Smooth muscle cell (in vitro differentiated cells): ENCODE data around the gene PTGFRN. TPM values are rescaled to one million over a fixed set of nuclear protein-coding genes. Genes with fewer than 3 reads are reported as not detected.

ENCODE experiments used
- DNase-seq: peaks from one replicate; lab custom pipeline; 2025; ENCODE audit not compliant: unreplicated experiment; lab: John Stamatoyannopoulos, UW
- H2AFZ ChIP-seq: fragments of 200-600 bp; sonication (generic); 2 replicates; pipeline ENCODE4 v1.6.0; 2016; ENCODE audit warnings: antibody characterized with exemption, low read depth, mild to moderate bottlenecking
- H3F3A ChIP-seq: fragments of 200-600 bp; sonication (generic); 2 replicates; pipeline ENCODE4 v1.6.0; 2017; ENCODE audit warnings: antibody characterized with exemption, low read depth
- H3K27ac ChIP-seq: fragments of 200-600 bp; sonication (generic); 2 replicates; pipeline ENCODE4 v1.5.1; 2016; ENCODE audit warnings: low read depth, mild to moderate bottlenecking
- H3K27me3 ChIP-seq: fragments of 200-600 bp; sonication (generic); 2 replicates; pipeline ENCODE4 v1.6.1; 2016; ENCODE audit warnings: low read depth, mild to moderate bottlenecking
- H3K36me3 ChIP-seq: fragments of 200-600 bp; sonication (generic); 2 replicates; pipeline ENCODE4 v1.5.1; 2016; ENCODE audit warnings: low read depth
- H3K4me1 ChIP-seq: fragments of 200-600 bp; sonication (generic); 2 replicates; pipeline ENCODE4 v1.5.1; 2016; ENCODE audit warnings: low read depth
- H3K4me2 ChIP-seq: fragments of 200-600 bp; sonication (generic); 2 replicates; pipeline ENCODE4 v1.6.0; 2016; ENCODE audit warnings: mild to moderate bottlenecking
- H3K4me3 ChIP-seq: fragments of 200-600 bp; sonication (generic); 2 replicates; pipeline ENCODE4 v1.5.1; 2016; ENCODE audit warnings: mild to moderate bottlenecking
- H3K79me2 ChIP-seq: fragments of 200-600 bp; sonication (generic); 2 replicates; pipeline ENCODE4 v1.6.0; 2016; ENCODE audit warnings: low read depth, mild to moderate bottlenecking
- H3K9ac ChIP-seq: fragments of 200-600 bp; sonication (generic); 2 replicates; pipeline ENCODE4 v1.6.0; 2016; ENCODE audit warnings: low read depth
- H3K9me3 ChIP-seq: fragments of 200-600 bp; sonication (generic); replicated peaks from 2 replicates; pipeline ENCODE4 v1.5.1; 2016; ENCODE audit warnings: low read depth
- H4K20me1 ChIP-seq: fragments of 200-600 bp; sonication (generic); 2 replicates; pipeline ENCODE4 v1.6.0; 2016; ENCODE audit warnings: low read depth
- CTCF ChIP-seq: fragments of 200-600 bp; sonication (generic); IDR thresholded peaks from 2 replicates; pipeline ENCODE4 v1.5.1; 2017; ENCODE audit warnings: borderline replicate concordance, mild to moderate bottlenecking, antibody characterized with exemption; ENCODE audit not compliant: insufficient read depth, poor library complexity, severe bottlenecking
- WGBS: methylation state at CpG from one replicate; pipeline ENCODE4 v1.1.7; 2016; ENCODE audit warnings: low lambda C conversion rate; 5-methylcytosine and 5-hydroxymethylcytosine counted together
- polyA plus RNA-seq: library from polyadenylated mRNA; unstranded; fragments of >200 nt; fragmentation: Nextera tagmentation; extraction: Ambion mirVana; gene quantifications from 2 replicates; pipeline ENCODE4 v1.2.1, GENCODE V29; 2016
- total RNA-seq: library from RNA; depleted of rRNA; stranded (reverse); fragments of >200 nt; gene quantifications from 2 replicates; pipeline ENCODE4 v1.2.3, GENCODE V29; 2014

Gene PTGFRN
- total and polyA plus RNA-seq, 2 experiments from 2014 or later = 64.2 to 97.9 TPM

DNA sequence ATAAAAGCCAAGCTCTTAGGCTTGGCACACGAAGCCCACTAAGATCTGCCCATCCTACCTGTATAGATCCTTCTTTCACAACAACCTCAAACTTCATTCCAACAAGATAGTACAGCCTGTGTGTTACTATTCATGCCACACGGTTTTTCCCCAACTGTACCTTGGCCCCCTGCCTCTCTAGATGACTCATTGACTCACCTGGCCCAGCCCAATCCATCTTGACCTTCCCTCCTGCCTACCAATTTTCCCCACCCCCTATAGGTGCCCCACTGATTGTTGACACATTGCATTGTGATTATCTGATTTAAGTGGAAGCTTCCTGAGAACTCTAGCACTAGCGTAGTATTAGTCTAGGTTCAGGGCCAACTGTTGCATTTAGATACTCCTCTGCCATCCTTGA lies 89.9 kb downstream of the PTGFRN start:
- DNase-seq = no peak
- Histone ChIP-seq H2AFZ (no peak overlapping the region), H3F3A (no peaks in the 10 kb centered on the region), H3K79me2 (no peaks in the 10 kb centered on the region), H3K9ac (no peak overlapping the region), H3K4me3 (no peak overlapping the region), H3K9me3 (no peaks in the 10 kb centered on the region), H3K27ac (no peak overlapping the region), H3K27me3 (no peaks in the 10 kb centered on the region), H3K4me2 (no peak overlapping the region), H3K36me3 (no peaks in the 10 kb centered on the region), H4K20me1 (no peaks in the 10 kb centered on the region), H3K4me1 (no peaks in the 10 kb centered on the region)
- no peak for TF ChIP-seq CTCF
- 89% methylated on average over 3 of the region's 3 CpGs for WGBS

DNA sequence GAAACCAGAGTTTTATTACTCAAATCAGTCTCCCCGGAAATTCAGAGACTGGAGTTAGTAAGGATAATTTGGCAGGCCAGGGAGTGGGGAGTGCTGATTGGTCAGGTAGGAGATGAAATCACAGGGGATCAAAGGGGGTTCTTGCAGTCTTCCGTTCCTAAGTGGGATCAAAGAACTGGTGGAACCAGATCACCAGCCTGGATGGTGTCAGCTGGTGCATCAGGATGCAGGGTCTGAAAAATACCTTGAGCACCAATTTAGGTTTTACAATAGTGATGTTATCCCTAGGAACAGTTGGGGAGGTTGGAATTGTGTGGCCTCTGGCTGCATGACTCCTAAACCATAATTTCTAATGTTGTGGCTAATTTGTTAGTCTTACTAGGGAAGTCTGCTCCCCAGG lies 90.4 kb downstream of the PTGFRN start:
- Histone ChIP-seq H3K36me3 (no peaks in the 10 kb centered on the region), H3K4me1 (no peaks in the 10 kb centered on the region), H3K27me3 (no peaks in the 10 kb centered on the region), H3K9ac (no peak overlapping the region), H3K27ac (no peak overlapping the region), H4K20me1 (no peaks in the 10 kb centered on the region), H3K4me2 (no peak overlapping the region), H3F3A (no peaks in the 10 kb centered on the region), H3K9me3 (no peaks in the 10 kb centered on the region), H3K4me3 (no peak overlapping the region), H2AFZ (no peak overlapping the region), H3K79me2 (no peaks in the 10 kb centered on the region)
- TF ChIP-seq CTCF = no peak
- whole genome bisulfite sequencing = 49% methylated on average over 2 of the region's 2 CpGs
- no peak for DNase-seq

DNA sequence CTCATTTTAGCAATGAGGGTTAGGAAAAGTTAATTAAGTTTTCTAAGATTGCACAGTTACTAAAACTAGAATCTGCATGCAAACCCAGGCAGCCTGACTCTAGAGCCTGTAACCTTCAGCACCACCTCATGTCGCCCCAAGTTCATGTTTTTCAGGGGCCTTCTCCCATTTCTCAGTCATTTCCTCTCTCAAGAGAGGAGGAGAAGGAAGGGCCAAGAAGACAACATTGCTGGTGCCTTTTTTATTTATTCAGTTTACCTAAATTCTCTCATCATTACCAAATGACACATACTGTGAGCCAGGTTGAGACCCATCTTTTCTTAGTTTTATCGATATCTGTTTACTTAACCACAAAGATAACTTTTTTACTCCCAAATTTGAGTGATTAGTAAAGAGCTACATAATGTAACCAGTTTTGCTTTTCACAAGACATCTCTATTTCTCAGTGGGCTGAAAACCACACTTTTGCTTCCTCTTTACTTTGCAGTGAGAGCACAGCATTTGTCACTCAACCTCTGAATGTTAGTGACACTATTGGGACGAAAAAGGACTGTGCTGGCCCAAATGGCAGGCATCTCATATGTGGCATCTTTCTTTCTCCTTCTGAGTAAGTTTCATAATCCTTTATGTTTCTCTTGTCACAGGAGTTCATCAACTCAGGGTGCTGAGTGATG lies 91.7 kb downstream of the PTGFRN start, which contains the start of gene CD101:
Gene CD101 (plus strand): TSS at position 507 of the 674 bp plus-strand sequence. CDS start 58 bp downstream, at position 565.
- Histone ChIP-seq H3K27ac (no peak within 1 kb of the TSS), H2AFZ (no peak within 1 kb of the TSS), H3K4me3 (no peak within 1 kb of the TSS), H3K79me2 (no peaks in the 10 kb centered on the region), H3K9me3 (no peaks in the 10 kb centered on the region), H3F3A (no peaks in the 10 kb centered on the region), H3K27me3 (no peaks in the 10 kb centered on the region), H3K9ac (no peak within 1 kb of the TSS), H4K20me1 (no peaks in the 10 kb centered on the region), H3K36me3 (no peaks in the 10 kb centered on the region), H3K4me1 (no peaks in the 10 kb centered on the region), H3K4me2 (no peak within 1 kb of the TSS)
- no peak for DNase-seq
- WGBS = 95% methylated on average over 3 of the region's 3 CpGs
- no peak for TF ChIP-seq CTCF
